MM.1S (cell line): ENCODE data around the gene MYADML2.

ENCODE experiments used
- DNase-seq: peaks from one replicate; pipeline ENCODE4 v3.0.0-alpha.2; 2015
- H2AFZ ChIP-seq: fragments of 300-600 bp; sonication (generic); 2 replicates; pipeline ENCODE4 v1.6.0; 2016; ENCODE audit warnings: antibody characterized with exemption, low read length
- H3F3A ChIP-seq: fragments of 300-600 bp; sonication (generic); 2 replicates; pipeline ENCODE4 v1.6.1; 2016; ENCODE audit warnings: mild to moderate bottlenecking, antibody characterized with exemption, low read length, moderate library complexity, mixed read lengths; ENCODE audit not compliant: insufficient read depth
- H3K27ac ChIP-seq: fragments of 300-600 bp; sonication (generic); 2 replicates; pipeline ENCODE4 v1.5.1; 2016; ENCODE audit warnings: mild to moderate bottlenecking, low read length
- H3K27me3 ChIP-seq: fragments of 300-600 bp; sonication (generic); replicated peaks from 2 replicates; pipeline ENCODE4 v1.6.0; 2016; ENCODE audit warnings: low read length; ENCODE audit not compliant: insufficient read depth
- H3K36me3 ChIP-seq: fragments of 300-600 bp; sonication (generic); replicated peaks from 2 replicates; pipeline ENCODE4 v1.6.1; 2016; ENCODE audit warnings: mild to moderate bottlenecking, low read length, mixed read lengths; ENCODE audit not compliant: insufficient read depth
- H3K4me1 ChIP-seq: fragments of 300-600 bp; sonication (generic); 2 replicates; pipeline ENCODE4 v1.6.1; 2016; ENCODE audit warnings: low read length, mixed read lengths
- H3K4me2 ChIP-seq: fragments of 300-600 bp; sonication (generic); 2 replicates; pipeline ENCODE4 v1.6.0; 2016; ENCODE audit warnings: low read depth, low read length
- H3K4me3 ChIP-seq: fragments of 300-600 bp; sonication (generic); 2 replicates; pipeline ENCODE4 v1.5.1; 2016; ENCODE audit warnings: low read length, mixed read lengths
- H3K79me2 ChIP-seq: fragments of 300-600 bp; sonication (generic); 2 replicates; pipeline ENCODE4 v1.6.1; 2016; ENCODE audit warnings: mixed run types, low read length, mixed read lengths
- H3K9ac ChIP-seq: fragments of 300-600 bp; sonication (generic); 2 replicates; pipeline ENCODE4 v1.6.1; 2016; ENCODE audit warnings: low read length, mixed read lengths
- H3K9me2 ChIP-seq: fragments of 300-600 bp; sonication (generic); replicated peaks from 2 replicates; pipeline ENCODE4 v1.6.1; 2016; ENCODE audit warnings: mild to moderate bottlenecking, low read length, mixed read lengths; ENCODE audit not compliant: insufficient read depth
- H3K9me3 ChIP-seq: fragments of 300-600 bp; sonication (generic); replicated peaks from 2 replicates; pipeline ENCODE4 v1.6.1; 2016; ENCODE audit warnings: mild to moderate bottlenecking, low read length, mixed read lengths; ENCODE audit not compliant: insufficient read depth
- H4K20me1 ChIP-seq: fragments of 300-600 bp; sonication (generic); 2 replicates; pipeline ENCODE4 v1.6.1; 2016; ENCODE audit warnings: mild to moderate bottlenecking, low read length, moderate library complexity, mixed read lengths; ENCODE audit not compliant: insufficient read depth
- EZH2 ChIP-seq: fragments of 300-600 bp; sonication (generic); optimal IDR thresholded peaks from 2 replicates; pipeline ENCODE3; 2017; ENCODE audit warnings: low read depth, mild to moderate bottlenecking, antibody characterized with exemption, low read length, mixed read lengths
- EZH2phosphoT487 ChIP-seq: fragments of 300-600 bp; sonication (generic); IDR thresholded peaks from 2 replicates; pipeline ENCODE4 v1.6.1; 2018; ENCODE audit warnings: antibody characterized with exemption, low read length
- TF ChIP-seq, protein P1 (sequence below): fragments of 300-600 bp; sonication (generic); IDR thresholded peaks from 2 replicates; pipeline ENCODE4 v1.5.1; 2016; ENCODE audit warnings: antibody characterized with exemption, low read length, mixed read lengths

MYADML2 gene

GRCh38 chr17:81955756-81956544 is 8.9 kb upstream of the MYADML2 start:
- no peaks in the 10 kb centered on the region for H4K20me1 ChIP-seq
- H3K9ac ChIP-seq = no peak overlapping the region
- DNase-seq = no peak
- no peaks in the 10 kb centered on the region for H3K4me1 ChIP-seq
- H3K27ac ChIP-seq = no peak overlapping the region
- no peaks in the 10 kb centered on the region for H3K36me3 ChIP-seq
- H3F3A ChIP-seq = no peaks in the 10 kb centered on the region
- H3K4me2 ChIP-seq = no peak overlapping the region
- H3K9me2 ChIP-seq = no peaks in the 10 kb centered on the region
- no peak overlapping the region for H3K4me3 ChIP-seq
- H3K9me3 ChIP-seq = no peaks in the 10 kb centered on the region
- TF ChIP-seq EZH2phosphoT487 (no peak), EZH2 (no peak)
- TF ChIP-seq, protein P1, sequence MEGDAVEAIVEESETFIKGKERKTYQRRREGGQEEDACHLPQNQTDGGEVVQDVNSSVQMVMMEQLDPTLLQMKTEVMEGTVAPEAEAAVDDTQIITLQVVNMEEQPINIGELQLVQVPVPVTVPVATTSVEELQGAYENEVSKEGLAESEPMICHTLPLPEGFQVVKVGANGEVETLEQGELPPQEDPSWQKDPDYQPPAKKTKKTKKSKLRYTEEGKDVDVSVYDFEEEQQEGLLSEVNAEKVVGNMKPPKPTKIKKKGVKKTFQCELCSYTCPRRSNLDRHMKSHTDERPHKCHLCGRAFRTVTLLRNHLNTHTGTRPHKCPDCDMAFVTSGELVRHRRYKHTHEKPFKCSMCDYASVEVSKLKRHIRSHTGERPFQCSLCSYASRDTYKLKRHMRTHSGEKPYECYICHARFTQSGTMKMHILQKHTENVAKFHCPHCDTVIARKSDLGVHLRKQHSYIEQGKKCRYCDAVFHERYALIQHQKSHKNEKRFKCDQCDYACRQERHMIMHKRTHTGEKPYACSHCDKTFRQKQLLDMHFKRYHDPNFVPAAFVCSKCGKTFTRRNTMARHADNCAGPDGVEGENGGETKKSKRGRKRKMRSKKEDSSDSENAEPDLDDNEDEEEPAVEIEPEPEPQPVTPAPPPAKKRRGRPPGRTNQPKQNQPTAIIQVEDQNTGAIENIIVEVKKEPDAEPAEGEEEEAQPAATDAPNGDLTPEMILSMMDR = no peak
- no peak overlapping the region for H2AFZ ChIP-seq
- no peaks in the 10 kb centered on the region for H3K79me2 ChIP-seq
- H3K27me3 ChIP-seq = peaks cover 56% of the 10 kb centered on the region

GRCh38 chr17:81955058-81955681 is 8.1 kb upstream of the MYADML2 start:
- no peak for TF ChIP-seq EZH2phosphoT487
- TF ChIP-seq EZH2 = no peak
- TF ChIP-seq, protein P1 = no peak
- H3K9ac ChIP-seq = no peak overlapping the region
- no peaks in the 10 kb centered on the region for H3K79me2 ChIP-seq

DNA sequence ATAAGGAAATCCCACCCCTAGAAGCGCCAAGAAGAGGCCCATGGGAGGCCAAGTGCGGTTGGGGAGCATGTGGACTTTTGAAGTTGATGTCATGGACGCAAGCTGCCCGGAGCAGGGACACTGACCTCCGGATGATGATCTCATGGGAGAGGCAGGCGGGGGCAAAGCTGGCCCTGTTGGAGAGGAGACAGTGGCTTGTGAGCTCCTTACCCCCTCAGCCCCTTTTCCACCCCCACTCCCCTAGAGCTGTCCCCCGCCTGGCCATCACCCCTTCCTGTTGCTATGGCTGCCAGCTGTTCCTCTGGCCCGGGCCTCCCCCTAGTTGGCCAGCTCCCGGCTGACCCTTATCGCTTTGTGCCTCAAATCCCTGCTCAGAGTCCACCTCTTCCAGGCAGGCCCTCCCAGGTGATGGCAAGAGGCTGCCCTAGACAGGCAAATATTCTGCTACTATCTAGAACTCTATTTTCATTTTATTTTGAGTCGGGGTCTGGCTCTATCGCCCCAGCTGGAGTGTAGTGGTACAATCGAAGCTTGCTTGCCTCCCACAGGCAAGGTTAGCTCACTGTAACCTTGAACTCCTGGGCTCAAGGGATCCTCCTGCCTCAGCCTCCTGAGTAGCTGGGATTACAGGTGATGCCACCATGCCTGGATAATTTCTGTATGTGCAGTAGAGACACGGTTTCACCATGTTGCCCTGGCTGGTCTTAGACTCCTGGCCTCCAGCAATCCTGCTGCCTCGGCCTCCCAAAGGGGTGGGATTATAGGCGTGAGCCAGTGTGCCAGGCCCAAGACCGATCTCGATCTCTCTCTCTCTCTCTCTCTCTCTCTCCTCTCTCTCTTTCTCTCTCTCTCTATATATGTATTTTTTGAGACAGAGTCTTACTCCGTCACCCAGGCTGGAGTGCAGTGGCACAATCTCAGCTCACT is 7.4 kb upstream of the MYADML2 start:
- Histone ChIP-seq H3K9ac (no peak overlapping the region), H2AFZ (no peak overlapping the region), H3K4me2 (no peak overlapping the region), H3K4me3 (no peak overlapping the region), H4K20me1 (no peaks in the 10 kb centered on the region), H3K36me3 (no peaks in the 10 kb centered on the region), H3F3A (no peaks in the 10 kb centered on the region), H3K4me1 (no peaks in the 10 kb centered on the region), H3K9me2 (no peaks in the 10 kb centered on the region), H3K27ac (no peak overlapping the region), H3K79me2 (no peaks in the 10 kb centered on the region), H3K9me3 (no peaks in the 10 kb centered on the region), H3K27me3 (peaks cover 55% of the 10 kb centered on the region)
- no peak for DNase-seq
- TF ChIP-seq EZH2 (no peak), EZH2phosphoT487 (no peak)
- TF ChIP-seq, protein P1 = no peak

More at GRCh38 chr17:81955058-81955681, 8.1 kb upstream of the MYADML2 start:
- Histone ChIP-seq H4K20me1 (no peaks in the 10 kb centered on the region), H3K4me1 (no peaks in the 10 kb centered on the region), H2AFZ (no peak overlapping the region), H3F3A (no peaks in the 10 kb centered on the region), H3K9me2 (no peaks in the 10 kb centered on the region), H3K36me3 (no peaks in the 10 kb centered on the region), H3K4me3 (no peak overlapping the region), H3K27ac (no peak overlapping the region), H3K27me3 (peaks cover 58% of the 10 kb centered on the region), H3K9me3 (no peaks in the 10 kb centered on the region), H3K4me2 (no peak overlapping the region)
- no peak for DNase-seq
